HG03095 (cell line): ENCODE measurements around the gene NEUROD4.

Source experiments
- ATAC-seq: cut with Tn5 transposase; IDR thresholded peaks from one replicate; pipeline ENCODE4 v1.9.1; 2021; ENCODE audit warnings: moderate library complexity; ENCODE audit not compliant: unreplicated experiment

The NEUROD4 gene

GRCh38 chr12:54997929-54998522, 21.7 kb upstream of the NEUROD4 start:
- no peak for ATAC-seq

DNA sequence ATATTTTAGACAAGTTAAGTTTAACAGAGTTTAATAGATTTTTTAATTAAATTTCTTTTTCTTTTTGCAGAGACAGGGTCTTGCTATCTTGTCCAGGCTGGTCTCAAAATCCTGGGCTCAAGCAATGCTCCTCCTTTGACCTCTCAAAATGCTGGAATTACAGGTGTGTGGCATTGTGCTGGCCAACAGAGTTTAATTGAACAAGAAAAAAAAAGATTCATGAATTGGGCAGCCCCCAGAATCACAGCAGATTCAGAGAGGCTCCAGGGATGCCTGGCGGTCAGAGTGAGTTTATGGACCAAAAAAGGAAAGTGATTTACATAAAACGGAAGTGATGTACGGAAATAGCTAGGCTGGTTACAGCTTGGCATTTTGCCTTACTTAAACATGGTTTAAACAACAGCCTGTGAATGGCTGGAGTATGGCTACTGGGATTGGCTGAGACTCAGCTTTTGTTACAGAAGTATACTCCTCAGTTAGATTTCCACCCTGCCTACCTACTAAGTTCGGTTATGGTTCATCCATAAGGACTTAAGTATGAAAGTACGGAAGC, 20.7 kb upstream of the NEUROD4 start:
- ATAC-seq = no peak

GRCh38 chr12:55001198-55001868, 18.4 kb upstream of the NEUROD4 start:
- ATAC-seq = no peak

- ATAC-seq = no peak
Measured at GRCh38 chr12:55002355-55002754, 17.4 kb upstream of the NEUROD4 start.

DNA sequence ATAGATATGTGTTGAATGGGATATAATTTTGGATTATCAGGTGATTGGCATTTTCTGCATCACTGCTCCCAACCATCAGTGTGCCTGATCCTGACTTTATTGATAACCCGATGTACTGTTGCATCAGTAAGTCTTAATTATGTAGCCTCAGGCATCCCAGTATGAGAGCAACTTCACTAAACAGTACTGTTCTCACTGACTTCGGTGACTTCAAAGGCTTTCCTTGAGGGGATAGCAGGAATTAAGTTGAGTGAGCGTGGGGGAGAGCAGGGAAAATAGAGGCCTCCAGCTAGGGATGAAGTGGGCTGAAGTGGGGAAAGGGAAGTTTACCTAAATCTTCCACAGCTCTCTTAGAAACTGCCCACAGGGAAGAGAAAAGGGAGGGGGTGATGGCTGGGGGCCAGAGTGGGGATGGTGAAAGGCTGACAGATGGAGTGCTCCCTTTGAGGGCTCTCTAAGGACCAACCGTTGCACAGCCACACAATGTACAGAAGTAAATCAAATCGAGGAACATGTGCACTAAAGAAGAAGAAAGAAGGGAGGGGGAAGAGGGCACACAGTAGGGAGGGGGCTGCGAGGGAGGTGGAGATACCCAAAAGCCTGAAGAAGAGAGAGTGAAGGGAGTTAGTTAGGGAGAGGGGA, 10.7 kb upstream of the NEUROD4 start:
- ATAC-seq = no peak

GRCh38 chr12:55017416-55017925, 2.3 kb upstream of the NEUROD4 start:
- ATAC-seq = no peak

GRCh38 chr12:55024575-55024974, 4.8 kb downstream of the NEUROD4 start:
- ATAC-seq = no peak

DNA sequence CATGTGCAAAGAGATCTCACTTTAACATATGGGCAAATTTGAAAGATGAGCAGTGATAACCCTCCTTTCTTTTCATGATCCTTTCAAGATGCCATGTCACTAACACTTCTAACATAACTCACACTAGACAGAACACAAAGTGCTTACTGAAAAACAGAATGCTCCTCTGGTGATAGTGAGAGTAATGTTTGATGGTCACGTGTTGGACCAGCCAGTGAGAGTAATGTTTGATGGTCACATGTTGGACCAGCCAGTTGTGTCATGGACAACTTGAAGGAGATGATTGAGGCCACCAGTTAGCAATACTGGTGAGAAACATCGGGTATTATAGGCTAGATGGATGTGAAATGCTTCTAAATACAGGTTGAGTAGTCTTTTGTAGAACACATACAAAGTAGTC, 5.7 kb downstream of the NEUROD4 start:
- no peak for ATAC-seq

GRCh38 chr12:55034218-55034617, 14.4 kb downstream of the NEUROD4 start:
- no peak for ATAC-seq

- no peak for ATAC-seq
Measured at GRCh38 chr12:55036326-55037115, 16.7 kb downstream of the NEUROD4 start.

DNA sequence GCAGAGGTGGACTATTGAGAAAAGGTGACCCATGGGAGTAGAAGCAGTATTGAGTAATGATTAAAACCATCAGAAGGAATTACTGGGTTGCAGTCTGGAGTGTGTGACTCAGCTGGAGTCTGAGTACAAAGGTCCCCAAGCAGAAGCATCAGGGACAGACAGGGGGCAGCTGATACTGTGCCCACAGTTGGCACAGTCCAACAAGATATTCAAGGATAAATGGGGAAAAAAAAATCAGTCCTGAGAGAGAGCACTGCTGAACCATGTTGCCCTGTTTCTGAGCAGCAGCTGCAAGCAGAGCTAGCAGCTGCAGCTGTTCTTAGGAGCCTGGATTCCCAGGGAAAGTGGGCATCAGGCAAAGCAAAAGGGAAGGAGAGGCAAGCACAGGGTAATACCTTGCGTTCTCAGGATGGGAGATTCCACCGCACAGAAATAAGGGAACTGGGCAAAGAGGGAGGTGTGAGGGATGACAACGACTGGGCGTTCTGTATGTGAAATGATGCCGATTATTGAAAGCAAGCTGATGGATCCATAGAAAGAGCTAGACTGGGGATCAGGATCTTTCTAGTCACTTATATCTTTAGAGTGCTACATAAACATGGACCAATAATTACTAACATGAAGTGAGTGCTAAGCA, 17.7 kb downstream of the NEUROD4 start:
- no peak for ATAC-seq

DNA sequence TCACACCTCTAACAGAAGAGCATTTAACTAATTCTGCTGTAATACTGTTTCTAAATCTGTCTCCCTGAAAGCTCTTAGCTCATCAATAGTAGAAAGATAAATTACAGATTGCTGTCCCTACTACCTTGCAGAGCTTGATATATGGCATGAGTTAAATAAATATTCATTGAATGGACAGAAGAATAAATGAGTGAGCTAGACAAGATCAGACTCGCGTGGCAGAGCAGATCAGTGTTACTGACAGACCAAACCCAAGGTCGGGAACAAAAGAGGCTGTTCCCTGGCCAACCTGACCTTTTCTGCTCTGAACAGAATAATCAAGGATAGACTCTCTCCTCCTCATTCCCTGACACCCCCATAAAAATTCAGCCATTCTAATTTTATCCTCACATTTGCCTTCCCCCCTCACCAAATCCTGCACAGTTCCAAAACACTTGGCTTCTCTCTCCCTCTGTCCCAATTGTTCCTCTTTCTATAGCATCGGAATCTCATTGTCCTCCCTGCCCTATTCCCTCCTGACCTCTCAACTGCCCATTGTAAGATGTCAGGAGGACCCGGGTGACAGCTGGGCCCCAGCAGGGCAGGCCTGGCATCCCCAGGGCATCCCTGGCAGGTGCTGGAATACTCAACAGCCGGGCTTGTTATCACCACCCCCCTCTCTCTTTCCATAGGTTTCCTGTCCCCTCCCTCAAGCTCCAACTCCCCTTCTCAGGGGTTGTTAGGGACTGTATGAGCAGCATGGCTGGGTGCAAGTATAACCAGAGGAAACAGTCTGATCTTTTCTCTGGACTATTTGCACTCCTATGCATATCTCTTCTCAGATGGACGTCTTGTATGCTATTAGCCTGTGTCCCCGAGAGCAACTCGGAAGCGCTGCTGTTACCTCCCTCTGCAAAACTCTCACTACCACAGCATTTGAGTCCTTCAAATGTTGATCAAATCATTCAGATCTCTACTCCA, 19.9 kb downstream of the NEUROD4 start:
- ATAC-seq = no peak

DNA sequence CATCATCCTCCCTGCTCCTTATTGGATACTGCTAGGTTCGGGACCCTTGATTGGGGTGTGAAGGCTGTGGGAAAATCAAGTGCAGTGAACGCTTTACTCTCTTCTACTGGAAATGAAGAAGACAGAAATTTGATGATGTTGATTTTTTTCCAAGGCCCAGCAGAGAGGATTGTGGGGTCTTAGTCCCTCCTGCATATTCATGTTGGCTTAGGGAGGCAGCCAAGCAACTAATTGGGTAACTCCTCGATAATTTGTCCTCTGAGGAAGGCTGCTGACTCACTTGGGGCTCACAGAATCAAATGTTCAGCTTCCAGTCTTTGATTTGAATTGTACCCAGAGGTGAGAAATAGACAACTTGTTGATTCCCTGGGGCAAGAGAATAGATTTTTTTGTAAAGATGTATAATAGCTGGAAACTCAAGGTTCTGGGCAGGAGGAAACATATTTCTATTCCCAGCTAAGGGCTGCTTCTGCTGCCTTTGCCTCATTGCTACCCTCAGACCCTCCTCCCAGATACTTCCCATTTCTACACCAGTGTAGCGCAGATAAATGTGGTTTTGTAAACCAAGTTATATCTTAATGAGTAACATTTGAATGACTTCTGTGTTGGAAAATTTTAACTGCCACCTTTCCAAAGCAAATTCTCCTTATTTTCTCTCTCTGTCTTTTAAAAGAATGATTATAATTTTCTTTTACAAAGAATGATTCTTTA, 21.7 kb downstream of the NEUROD4 start:
- ATAC-seq = no peak

DNA sequence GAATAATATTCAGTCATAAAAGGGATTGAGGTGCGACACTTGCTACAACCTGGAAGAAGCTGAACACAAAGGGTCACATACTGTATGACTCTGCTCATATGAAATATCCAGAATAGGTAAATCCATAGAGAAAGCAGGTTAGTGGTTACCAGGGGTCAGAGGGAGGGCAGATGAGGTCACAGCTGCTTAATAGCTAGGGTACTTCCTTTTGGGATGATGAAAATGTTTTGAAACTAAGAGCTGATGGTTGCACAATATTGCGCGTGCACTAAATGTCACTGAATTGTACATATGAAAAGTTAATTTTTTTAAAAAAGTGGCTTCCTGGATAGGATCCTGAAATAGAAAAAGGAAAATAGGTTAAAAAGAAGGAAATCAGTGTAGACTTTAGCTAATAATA, 23.8 kb downstream of the NEUROD4 start:
- no peak for ATAC-seq

- no peak for ATAC-seq
Measured at GRCh38 chr12:55044135-55044534, 24.4 kb downstream of the NEUROD4 start.

DNA sequence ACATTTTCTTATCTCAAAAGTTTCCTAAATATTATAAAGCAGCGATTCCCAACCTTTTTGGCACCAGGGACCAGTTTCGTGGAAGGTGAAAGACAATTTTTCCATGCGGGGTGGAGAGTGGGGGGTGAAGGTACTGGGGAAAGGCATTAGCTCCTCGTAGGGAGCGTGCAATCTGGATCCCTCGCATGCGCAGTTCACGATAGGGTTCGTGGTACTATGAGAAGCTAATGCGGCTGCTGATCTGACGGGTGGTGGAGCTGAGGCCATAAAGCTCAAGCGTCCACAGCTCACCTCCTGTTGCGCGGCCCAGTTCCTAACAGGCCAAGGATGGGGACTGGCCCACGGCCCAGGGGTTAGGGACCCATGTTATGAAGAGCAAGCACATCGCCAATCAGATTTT, 29.9 kb downstream of the NEUROD4 start:
- no peak for ATAC-seq

DNA sequence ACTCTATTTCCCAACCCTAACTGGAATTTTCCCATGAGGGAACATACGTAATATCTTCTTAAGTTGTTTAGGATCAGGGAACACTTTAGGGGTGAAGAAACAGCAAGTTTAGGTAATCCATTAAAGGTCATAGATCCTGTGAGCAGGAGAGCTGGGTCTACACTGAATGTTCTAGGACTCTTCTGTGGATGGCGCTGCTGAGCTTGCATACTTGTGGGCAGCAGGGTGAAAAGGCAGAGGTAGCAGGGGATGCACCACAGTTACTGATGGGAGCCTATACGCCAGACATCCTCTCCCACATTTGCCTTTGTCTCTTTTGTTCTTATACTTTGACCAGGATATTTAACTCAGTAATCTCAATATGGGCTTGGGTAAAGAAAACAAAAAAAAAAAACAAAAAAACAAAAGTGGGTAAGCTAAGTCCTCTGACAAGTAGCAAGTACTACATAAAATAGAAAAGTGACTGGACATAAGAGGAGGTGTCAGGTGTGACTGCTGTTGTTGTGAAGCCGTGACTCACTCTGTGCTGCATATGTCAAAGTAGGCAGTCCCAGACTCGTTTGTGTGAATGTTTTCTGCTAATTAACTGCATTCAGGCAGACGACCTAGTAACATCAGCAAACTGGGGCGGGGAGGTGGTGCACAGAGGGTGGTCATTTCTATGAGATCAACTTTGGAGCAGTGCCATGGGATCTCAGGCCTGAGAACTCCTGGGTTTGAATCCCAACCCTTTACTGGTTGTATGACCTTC, 31.6 kb downstream of the NEUROD4 start:
- no peak for ATAC-seq

GRCh38 chr12:55057481-55057880, 37.7 kb downstream of the NEUROD4 start:
- ATAC-seq = no peak
